Measurements from ENCODE around the gene ARHGAP22. TPM values are rescaled to one million over a fixed set of nuclear protein-coding genes. Genes with fewer than 3 reads are reported as not detected.

ARHGAP22 gene
- total RNA-seq, 2 experiments from 2014 or later, result 0.19 to 0.46 TPM

DNA sequence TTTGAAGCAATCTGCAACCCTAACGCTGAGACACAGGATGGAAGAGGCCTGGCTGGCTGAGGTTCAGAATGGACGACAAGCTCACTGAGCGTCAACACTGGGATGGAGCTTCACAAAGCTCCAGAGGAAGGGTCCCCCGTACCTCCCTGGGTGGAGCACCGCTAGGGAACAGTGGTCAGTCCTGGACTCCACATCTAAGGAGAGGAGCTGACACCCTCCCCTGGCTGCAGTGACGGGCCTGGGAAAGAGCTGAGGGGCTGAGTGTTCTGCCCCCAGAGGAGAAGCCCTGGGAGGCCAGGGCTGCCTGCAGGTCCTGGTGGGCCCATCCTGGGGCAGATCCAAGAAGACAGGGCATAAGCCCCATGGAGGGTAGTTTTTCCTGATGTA lies 146.2 kb downstream of the ARHGAP22 start:
- no peaks in the 10 kb centered on the region for H4K20me1 ChIP-seq (ENCODE audit: insufficient read depth, low read length)
- H3K4me2 ChIP-seq (ENCODE audit: low read length), result no peak overlapping the region
- intact Hi-C loops (cut with micrococcal nuclease; ENCODE audit: unreplicated experiment), result no loop called here
- ChIA-PET POLR2A (no interaction called here), CTCF (ENCODE audit: unreplicated experiment) (interaction anchor here (0.6 kb wide), 1 partner anchor 94 kb away, joined by 4 read pairs; no protein-coding TSS in a partner anchor)
- H3K36me3 ChIP-seq (ENCODE audit: insufficient read depth, low read length), result no peaks in the 10 kb centered on the region
- no peak overlapping the region for H2AFZ ChIP-seq (ENCODE audit: low read length)
- H3K79me2 ChIP-seq (ENCODE audit: insufficient read depth, low read depth, low read length), result no peaks in the 10 kb centered on the region
- no peaks in the 10 kb centered on the region for H3K9me2 ChIP-seq (ENCODE audit: insufficient read depth, low read length)
- TF ChIP-seq, protein P1, sequence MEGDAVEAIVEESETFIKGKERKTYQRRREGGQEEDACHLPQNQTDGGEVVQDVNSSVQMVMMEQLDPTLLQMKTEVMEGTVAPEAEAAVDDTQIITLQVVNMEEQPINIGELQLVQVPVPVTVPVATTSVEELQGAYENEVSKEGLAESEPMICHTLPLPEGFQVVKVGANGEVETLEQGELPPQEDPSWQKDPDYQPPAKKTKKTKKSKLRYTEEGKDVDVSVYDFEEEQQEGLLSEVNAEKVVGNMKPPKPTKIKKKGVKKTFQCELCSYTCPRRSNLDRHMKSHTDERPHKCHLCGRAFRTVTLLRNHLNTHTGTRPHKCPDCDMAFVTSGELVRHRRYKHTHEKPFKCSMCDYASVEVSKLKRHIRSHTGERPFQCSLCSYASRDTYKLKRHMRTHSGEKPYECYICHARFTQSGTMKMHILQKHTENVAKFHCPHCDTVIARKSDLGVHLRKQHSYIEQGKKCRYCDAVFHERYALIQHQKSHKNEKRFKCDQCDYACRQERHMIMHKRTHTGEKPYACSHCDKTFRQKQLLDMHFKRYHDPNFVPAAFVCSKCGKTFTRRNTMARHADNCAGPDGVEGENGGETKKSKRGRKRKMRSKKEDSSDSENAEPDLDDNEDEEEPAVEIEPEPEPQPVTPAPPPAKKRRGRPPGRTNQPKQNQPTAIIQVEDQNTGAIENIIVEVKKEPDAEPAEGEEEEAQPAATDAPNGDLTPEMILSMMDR (conservative IDR thresholded peaks at IDR 0.05; ENCODE audit: low read length), result no peak
- no peak for TF ChIP-seq EZH2phosphoT487 (IDR thresholded peaks at IDR 0.05; ENCODE audit: borderline replicate concordance, low read depth, low read length)
- no TSS peak for BruUV-seq (replicated peaks)
- no peak overlapping the region for H3K27ac ChIP-seq (ENCODE audit: low read depth, low read length, poor library complexity, severe bottlenecking)
- no peak for DNase-seq (ENCODE audit: low spot score)
- no peak overlapping the region for H3K4me3 ChIP-seq (ENCODE audit: low read depth, low read length, poor library complexity, severe bottlenecking)
- H3K9me3 ChIP-seq (ENCODE audit: low read length), result no peaks in the 10 kb centered on the region
- no peaks in the 10 kb centered on the region for H3K4me1 ChIP-seq (ENCODE audit: insufficient read depth, low read length, poor library complexity, severe bottlenecking)

DNA sequence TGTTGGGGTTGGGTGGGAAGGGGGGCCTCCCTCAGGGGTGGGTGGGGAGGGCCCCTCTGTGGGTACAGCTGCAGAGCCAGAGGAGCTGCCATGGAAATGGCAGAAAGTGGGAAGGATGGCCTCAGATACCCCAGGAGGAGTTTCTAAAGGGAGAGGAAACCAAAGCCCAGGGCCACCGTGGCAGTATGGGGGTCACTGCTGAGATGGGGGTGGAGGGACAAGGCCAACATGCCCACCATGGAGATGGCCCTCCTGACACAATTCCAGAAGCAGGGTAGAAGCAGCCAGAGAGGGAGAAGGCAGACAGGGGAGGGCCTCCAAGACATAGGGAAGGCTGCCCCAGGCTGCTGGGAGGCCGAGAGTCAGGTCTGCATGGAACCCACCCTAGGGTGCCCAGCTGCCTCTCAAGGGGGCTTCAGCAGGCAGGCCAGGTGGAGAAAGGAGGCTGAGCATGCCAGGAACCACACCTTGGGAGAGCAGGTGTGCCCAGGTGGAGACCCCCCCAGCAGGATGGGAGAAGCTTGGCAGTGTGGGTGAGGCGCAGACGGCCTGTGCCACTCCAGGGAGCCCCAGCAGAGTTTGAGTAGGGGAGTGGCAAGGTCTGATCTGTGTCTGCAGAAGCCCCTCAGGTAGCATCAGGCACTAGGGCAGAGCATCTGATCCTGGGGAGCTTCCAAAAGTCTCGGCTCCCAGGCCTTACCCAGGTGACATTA lies 146.8 kb downstream of the ARHGAP22 start:
- H3K36me3 ChIP-seq (ENCODE audit: insufficient read depth, low read length), result no peaks in the 10 kb centered on the region
- TF ChIP-seq, protein P1 (conservative IDR thresholded peaks at IDR 0.05; ENCODE audit: low read length), result no peak
- TF ChIP-seq EZH2phosphoT487 (IDR thresholded peaks at IDR 0.05; ENCODE audit: borderline replicate concordance, low read depth, low read length), result no peak
- H4K20me1 ChIP-seq (ENCODE audit: insufficient read depth, low read length), result no peaks in the 10 kb centered on the region
- H3K4me2 ChIP-seq (ENCODE audit: low read length), result no peak overlapping the region
- no peak overlapping the region for H2AFZ ChIP-seq (ENCODE audit: low read length)
- no peaks in the 10 kb centered on the region for H3K9me2 ChIP-seq (ENCODE audit: insufficient read depth, low read length)
- DNase-seq (ENCODE audit: low spot score), result no peak
- H3K4me1 ChIP-seq (ENCODE audit: insufficient read depth, low read length, poor library complexity, severe bottlenecking), result no peaks in the 10 kb centered on the region
- H3K79me2 ChIP-seq (ENCODE audit: insufficient read depth, low read depth, low read length), result no peaks in the 10 kb centered on the region
- intact Hi-C loops (cut with micrococcal nuclease; ENCODE audit: unreplicated experiment), result no loop called here
- H3K27ac ChIP-seq (ENCODE audit: low read depth, low read length, poor library complexity, severe bottlenecking), result no peak overlapping the region
- no TSS peak for BruUV-seq (replicated peaks)
- no peaks in the 10 kb centered on the region for H3K9me3 ChIP-seq (ENCODE audit: low read length)
- H3K4me3 ChIP-seq (ENCODE audit: low read depth, low read length, poor library complexity, severe bottlenecking), result no peak overlapping the region
- ChIA-PET POLR2A (no interaction called here), CTCF (ENCODE audit: unreplicated experiment) (no interaction called here)

Data from OCI-LY7 (cell line).